Activated naive CD4-positive, alpha-beta T cell (primary cell): Measurements from ENCODE around the gene RPL12.
A peak's percentile ranks its signal among the peaks of the same experiment; 100 is the strongest.

Experiments used
- DNase-seq, 4 experiments: peaks; one replicate each; lab custom pipeline; 2025; lab: John Stamatoyannopoulos, UW

RPL12 gene

DNA sequence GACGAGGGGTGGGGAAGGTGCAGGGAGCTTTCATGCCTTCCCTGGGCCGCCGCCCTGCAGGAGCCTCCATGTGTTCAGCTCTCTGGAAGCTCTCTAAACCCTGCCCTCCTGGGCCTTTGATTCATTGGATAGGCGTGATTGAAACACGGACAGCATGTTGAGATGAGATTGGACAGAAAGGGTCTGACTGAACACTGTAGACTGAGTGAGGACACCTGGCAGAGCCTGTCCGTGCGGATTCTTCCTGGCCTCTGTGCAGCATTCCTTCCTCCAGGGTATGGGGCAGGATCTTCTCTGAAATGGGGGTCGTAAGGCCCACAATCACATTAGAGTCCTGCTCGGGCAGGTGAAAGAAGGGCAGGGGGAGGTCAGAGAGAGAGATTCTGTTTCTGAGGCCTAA, 12.8 kb downstream of the RPL12 start:
- DNase-seq, result no peak

DNA sequence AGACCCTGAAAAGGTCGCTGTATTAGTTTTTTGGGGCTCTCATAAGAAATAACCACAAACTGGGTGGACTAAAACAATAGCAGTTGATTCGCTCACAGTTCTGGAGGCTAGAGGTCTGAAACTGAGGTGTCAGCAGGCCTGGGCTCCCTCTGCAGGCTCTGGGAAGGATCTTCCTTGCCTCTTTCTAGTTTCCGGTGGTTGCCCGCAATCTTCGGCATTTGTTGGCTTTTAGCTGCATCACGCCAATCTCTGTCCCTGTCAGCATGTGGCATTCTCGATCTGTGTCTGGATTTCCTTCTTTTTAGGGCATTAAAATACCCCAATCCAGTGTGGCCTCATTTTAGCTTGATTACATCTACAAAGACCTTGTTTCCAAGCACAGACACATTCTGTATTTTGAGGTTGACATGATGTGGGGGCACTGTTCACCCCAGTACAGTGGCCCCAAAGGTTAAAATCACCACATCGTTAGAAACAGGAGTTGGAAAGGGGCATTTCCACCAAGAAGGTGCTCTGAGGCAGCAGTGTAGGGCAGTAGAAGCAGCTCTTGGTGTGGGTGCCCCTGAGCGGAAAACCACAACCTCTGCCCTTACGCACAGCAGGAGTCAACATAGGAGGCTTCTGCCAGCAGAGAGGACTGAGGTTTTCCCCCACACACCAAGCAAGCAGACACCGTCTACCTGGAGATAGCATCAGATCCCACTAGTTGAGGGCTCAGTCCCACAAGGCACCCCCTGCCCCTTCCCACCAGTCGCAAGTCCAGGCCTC, 13.5 kb downstream of the RPL12 start:
- no peak for DNase-seq

DNA sequence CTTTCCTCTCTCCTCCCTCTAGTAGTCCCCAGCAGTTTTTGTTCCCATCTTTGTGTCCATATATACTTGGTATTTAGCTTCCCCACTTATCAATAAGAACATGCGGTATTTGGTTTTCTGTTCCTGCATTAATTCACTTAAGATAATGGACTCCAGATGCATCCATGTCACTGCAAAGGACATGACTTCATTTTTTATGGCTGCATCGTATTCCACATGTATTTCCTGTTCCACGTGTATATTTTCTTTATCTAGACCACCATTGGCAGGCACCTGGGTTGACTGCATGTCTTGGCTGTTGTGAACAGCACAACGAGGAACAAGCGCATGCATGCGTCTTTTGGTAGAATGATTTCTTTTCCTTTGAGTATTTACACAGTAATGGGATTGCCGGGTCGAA, 20.8 kb downstream of the RPL12 start:
- no peak for DNase-seq

DNA sequence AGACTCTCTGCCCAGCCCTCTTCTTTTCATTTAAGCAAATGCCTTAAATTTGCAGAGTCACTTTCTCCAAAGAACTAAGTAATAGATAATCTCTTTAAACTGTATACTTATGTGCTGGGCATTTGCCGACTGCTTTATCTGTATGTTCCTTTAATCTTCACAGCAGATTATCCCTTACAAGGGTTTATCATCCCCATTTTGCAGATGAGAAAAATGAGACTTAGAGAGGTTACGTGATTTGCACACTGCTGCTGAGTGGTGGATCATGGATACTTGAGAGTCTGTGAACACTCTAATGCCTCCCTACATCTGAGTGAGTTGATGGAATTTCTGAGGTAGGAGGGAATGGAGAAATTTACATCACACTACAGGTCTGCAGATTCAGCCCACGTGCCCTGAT, 22.9 kb downstream of the RPL12 start:
- DNase-seq, result no peak

GRCh38 chr9:127426756-127427155, 24.4 kb downstream of the RPL12 start:
- DNase-seq, result no peak

GRCh38 chr9:127424676-127424999, 26.6 kb downstream of the RPL12 start:
- DNase-seq, result peak in 2 of 4 experiments; percentile 39 to 45

- peak; percentile 73 to 85 (median 80) for DNase-seq
These were observed 27.1 kb downstream of the RPL12 start, which contains the start of gene ZNF79 for GRCh38 chr9:127423934-127424675. TSS of gene ZNF79 (plus strand) at chr9:127424382. CDS start at chr9:127424788, 406 bp downstream.

- no peak for DNase-seq
These were observed 27.7 kb downstream of the RPL12 start for GRCh38 chr9:127423476-127423933.

GRCh38 chr9:127422787-127423186, 28.4 kb downstream of the RPL12 start:
- no peak for DNase-seq

DNA sequence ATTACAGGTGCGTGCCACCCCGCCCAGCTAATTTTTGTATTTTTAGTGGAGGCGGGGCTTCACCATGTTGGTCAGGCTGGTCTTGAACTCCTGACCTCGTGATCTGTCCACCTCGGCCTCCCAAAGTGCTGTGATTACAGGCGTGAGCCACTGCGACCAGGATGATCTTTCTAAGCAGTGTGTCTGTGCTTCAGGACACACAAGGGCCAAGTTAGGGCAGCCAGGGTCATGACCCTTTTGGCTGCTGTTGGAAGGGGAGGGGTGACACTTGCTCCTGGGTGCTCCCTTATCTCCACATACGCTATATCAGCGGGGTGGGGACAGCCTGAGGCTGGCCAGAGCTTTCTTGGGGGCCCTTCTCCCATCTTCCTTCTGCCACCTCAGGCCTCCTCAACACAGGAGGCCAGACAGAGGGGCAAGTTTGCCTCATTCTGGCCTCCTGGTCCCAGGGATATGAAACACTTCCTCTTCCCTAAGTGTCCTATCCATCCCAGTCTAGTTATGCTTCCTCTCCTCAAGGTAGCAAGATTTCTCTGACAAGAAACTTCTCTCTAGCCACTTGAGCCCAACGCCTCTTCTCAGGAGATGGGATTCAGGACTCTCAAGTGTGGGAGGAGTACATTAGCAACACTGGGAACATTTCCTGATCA, 28.9 kb downstream of the RPL12 start:
- no peak for DNase-seq

- DNase-seq, result no peak
These were observed 30.1 kb downstream of the RPL12 start for GRCh38 chr9:127421057-127421456.

DNA sequence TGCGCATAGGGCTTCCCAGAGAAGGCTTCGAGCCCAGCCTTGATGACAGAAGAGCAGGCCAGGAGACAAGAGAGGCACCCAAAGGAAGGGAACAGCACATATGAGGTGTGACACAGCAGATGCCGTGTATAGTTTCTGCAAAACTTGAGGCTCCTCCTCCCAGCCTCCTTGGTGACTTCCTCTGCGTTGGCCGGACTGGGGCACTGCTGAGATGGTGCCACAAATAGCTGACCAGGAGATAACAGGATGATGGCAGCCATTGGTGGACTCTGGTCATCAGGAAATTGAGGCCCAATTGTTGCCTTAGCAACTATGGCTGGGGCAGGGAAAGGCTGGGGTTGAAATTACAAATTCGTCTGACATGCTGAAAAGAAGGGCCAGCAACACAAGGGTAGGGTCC, 31.9 kb downstream of the RPL12 start:
- DNase-seq, result no peak

- DNase-seq, result peak in 1 of 4 experiments; percentile 25
These were observed 33.2 kb downstream of the RPL12 start for GRCh38 chr9:127418037-127418471.

DNA sequence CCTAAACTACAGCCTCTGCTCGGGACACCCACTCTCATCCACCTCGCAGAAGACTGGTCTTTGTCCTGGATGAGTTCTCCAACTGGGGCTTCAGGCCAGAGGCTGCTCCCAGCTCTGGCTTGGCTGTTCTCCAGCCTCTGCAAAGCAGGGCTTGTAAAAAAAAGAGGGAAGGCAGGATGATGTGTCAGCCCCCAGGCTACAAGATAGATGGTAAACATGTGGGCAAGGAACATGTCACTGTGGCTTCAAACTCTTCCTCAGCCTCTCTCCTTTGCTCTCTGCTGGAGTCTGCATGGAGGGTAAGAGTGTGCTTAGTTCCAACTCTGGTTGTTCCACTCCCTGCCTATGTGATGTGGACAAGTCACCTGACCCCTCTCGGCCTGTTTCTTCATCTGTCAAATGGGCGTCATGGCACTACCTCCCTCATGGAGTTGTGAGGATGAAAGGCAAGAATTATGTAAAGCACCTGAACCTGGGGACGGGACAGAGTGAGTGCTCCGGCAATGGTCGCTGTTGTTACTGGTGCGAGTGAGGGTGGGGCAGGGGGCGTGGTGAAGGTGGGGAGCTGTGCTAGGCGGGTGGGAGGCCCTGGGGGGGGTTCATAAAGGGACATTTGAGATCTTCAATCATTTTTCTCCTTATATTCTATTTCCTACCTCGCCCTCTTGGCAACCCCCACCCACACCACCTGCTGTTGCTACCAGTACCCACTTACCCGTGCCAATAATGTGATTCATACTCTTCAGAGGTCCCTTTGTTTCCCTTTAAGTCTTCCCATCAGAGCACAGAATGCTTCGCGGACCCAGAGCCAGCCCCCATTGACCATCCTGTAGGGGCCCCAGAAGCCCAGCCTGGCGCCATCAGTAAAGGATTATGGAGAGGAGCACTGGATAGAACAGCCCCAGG, 33.8 kb downstream of the RPL12 start:
- no peak for DNase-seq

DNA sequence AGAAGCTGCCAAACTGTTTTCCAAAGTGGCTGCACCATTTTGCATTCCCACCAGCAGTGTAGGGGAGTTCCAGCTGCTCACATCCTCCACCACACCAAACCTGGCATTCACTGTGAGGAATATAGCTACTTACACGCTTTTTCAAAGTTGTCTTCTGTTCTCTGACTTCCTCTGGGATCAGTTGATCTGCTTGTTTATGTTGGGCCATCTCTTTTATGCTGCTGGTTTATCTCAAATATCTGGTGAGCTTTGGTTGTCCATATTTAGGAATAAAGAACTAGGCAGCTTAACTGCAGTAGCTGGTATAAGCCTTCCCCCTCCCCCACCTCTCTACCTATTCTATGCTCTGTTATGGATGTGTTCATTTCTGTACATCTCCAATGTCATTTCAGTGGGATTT, 35.5 kb downstream of the RPL12 start:
- no peak for DNase-seq

GRCh38 chr9:127415141-127415540, 36.1 kb downstream of the RPL12 start:
- DNase-seq, result no peak

- no peak for DNase-seq
These were observed 40.1 kb downstream of the RPL12 start for GRCh38 chr9:127411122-127411521.

DNA sequence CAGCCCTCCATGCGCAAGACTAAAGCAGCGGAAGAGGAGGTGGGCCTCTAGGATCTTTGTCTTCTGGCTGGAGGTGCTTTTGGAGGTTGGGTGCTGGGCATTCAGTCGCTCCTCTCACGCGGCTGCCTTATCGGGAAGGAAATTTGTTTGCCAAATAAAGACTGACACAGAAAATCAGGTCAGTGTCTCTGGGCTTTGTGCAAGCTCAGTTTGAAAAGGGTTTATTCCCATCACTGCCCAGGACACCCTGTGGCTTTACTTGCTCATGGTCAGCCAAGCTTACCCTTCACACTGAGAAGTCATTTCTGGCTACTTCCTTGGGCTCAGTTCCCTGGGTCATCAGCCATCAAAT, 43.7 kb downstream of the RPL12 start:
- DNase-seq, result no peak

- no peak for DNase-seq
These were observed 44.3 kb downstream of the RPL12 start for GRCh38 chr9:127406799-127407491.

GRCh38 chr9:127405344-127406125, 45.7 kb downstream of the RPL12 start:
- no peak for DNase-seq
